Measurements from ENCODE around the gene IQCM. TPM values are rescaled to one million over a fixed set of nuclear protein-coding genes. Genes with fewer than 3 reads are reported as not detected.

The IQCM gene
- total RNA-seq, 1 experiment from 2014 or later = 0.11 TPM

GRCh38 chr4:149835280-149835679 lies 19.6 kb upstream of the IQCM start:
- Mint-ChIP-seq H3K9me3 (peaks cover 7% of the 10 kb centered on the region; the same call in 1 of the 2 replicates), H3K36me3 (no peaks in the 10 kb centered on the region), H3K4me1 (peaks cover 12% of the 10 kb centered on the region), H3K4me3 (no peak overlapping the region), H3K27ac (no peak overlapping the region), H3K27me3 (ENCODE audit: low read depth) (no peaks in the 10 kb centered on the region)
- ChIA-PET CTCF (no interaction called here), POLR2A (no interaction called here)
- ATAC-seq (peak; percentile 93), DNase-seq (ENCODE audit: low spot score) (peak; percentile 17)
- TF ChIP-seq NR3C1 (CRISPR knock-in tag; conservative IDR thresholded peaks at IDR 0.05; ENCODE audit: low read depth) (no peak), USF1 (CRISPR knock-in tag; IDR thresholded peaks at IDR 0.05) (peak; percentile 18; the same call in 1 of the 2 replicates)
- TF ChIP-seq, protein P1, sequence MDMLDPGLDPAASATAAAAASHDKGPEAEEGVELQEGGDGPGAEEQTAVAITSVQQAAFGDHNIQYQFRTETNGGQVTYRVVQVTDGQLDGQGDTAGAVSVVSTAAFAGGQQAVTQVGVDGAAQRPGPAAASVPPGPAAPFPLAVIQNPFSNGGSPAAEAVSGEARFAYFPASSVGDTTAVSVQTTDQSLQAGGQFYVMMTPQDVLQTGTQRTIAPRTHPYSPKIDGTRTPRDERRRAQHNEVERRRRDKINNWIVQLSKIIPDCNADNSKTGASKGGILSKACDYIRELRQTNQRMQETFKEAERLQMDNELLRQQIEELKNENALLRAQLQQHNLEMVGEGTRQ (CRISPR knock-in tag; IDR thresholded peaks at IDR 0.05) = peak; percentile 52

DNA sequence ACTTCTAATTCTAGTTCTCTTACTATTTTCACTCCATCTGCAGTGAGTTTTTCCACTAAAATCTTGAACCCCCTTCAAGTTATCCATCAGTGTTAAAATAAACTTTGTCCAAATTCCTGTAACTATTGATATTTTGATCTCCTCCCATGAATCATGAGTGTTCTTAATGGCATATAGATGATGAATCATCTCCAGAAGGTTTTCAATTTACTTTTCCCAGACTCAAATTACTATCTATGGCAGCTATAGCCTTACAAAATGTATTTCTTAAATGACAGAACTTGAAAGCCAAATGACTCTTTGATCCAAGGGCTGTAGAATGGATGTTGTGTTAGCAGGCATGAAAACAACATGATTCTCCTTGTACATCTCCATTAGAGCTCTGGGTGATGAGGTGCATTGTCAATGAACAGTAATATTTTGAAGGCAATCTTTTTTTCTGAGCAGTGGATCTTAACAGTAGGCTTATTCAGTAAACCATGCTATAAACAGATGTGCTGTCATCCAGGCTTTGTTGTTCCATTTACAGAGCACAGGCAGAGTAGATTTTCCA lies 16.1 kb upstream of the IQCM start:
- Mint-ChIP-seq H3K4me3 (no peak overlapping the region), H3K27ac (no peak overlapping the region), H3K27me3 (ENCODE audit: low read depth) (no peaks in the 10 kb centered on the region), H3K36me3 (no peaks in the 10 kb centered on the region), H3K9me3 (peaks cover 7% of the 10 kb centered on the region; the same call in 1 of the 2 replicates), H3K4me1 (peaks cover 19% of the 10 kb centered on the region)
- ChIA-PET POLR2A (no interaction called here), CTCF (interaction anchor here (0.6 kb wide), 1 partner anchor 1135 kb away, joined by 3 read pairs; no protein-coding TSS in a partner anchor)
- no peak for DNase-seq (ENCODE audit: low spot score)
- no peak for TF ChIP-seq TEAD1 (CRISPR knock-in tag; IDR thresholded peaks at IDR 0.05)
- TF ChIP-seq ZBTB21 (CRISPR knock-in tag; IDR thresholded peaks at IDR 0.05; ENCODE audit: borderline replicate concordance) = no peak
- TF ChIP-seq ATF2 (CRISPR knock-in tag; IDR thresholded peaks at IDR 0.05; ENCODE audit: borderline replicate concordance, low read depth) = no peak
- TF ChIP-seq, protein P2, sequence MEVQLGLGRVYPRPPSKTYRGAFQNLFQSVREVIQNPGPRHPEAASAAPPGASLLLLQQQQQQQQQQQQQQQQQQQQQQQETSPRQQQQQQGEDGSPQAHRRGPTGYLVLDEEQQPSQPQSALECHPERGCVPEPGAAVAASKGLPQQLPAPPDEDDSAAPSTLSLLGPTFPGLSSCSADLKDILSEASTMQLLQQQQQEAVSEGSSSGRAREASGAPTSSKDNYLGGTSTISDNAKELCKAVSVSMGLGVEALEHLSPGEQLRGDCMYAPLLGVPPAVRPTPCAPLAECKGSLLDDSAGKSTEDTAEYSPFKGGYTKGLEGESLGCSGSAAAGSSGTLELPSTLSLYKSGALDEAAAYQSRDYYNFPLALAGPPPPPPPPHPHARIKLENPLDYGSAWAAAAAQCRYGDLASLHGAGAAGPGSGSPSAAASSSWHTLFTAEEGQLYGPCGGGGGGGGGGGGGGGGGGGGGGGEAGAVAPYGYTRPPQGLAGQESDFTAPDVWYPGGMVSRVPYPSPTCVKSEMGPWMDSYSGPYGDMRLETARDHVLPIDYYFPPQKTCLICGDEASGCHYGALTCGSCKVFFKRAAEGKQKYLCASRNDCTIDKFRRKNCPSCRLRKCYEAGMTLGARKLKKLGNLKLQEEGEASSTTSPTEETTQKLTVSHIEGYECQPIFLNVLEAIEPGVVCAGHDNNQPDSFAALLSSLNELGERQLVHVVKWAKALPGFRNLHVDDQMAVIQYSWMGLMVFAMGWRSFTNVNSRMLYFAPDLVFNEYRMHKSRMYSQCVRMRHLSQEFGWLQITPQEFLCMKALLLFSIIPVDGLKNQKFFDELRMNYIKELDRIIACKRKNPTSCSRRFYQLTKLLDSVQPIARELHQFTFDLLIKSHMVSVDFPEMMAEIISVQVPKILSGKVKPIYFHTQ (CRISPR knock-in tag; IDR thresholded peaks at IDR 0.05) = no peak
- no peak for TF ChIP-seq IRF2 (CRISPR knock-in tag; IDR thresholded peaks at IDR 0.05; ENCODE audit: borderline replicate concordance, low read depth)
- no peak for TF ChIP-seq ETV6 (CRISPR knock-in tag; IDR thresholded peaks at IDR 0.05)
- no peak for TF ChIP-seq NFYB (CRISPR knock-in tag; conservative IDR thresholded peaks at IDR 0.05; ENCODE audit: low read depth)
- TF ChIP-seq TEAD4 (CRISPR knock-in tag; IDR thresholded peaks at IDR 0.05) = no peak
- TF ChIP-seq NFATC4 (CRISPR knock-in tag; IDR thresholded peaks at IDR 0.05) = no peak
- TF ChIP-seq SP1 (CRISPR knock-in tag; conservative IDR thresholded peaks at IDR 0.05) = no peak
- TF ChIP-seq CBFB (CRISPR knock-in tag; IDR thresholded peaks at IDR 0.05; ENCODE audit: low read depth) = no peak
- no peak for TF ChIP-seq NFE2L1 (CRISPR knock-in tag; IDR thresholded peaks at IDR 0.05)
- TF ChIP-seq SMAD3 (CRISPR knock-in tag; IDR thresholded peaks at IDR 0.05; ENCODE audit: borderline replicate concordance) = no peak
- TF ChIP-seq KAT7 (CRISPR knock-in tag; IDR thresholded peaks at IDR 0.05; ENCODE audit: borderline replicate concordance) = no peak
- no peak for TF ChIP-seq GABPB1 (CRISPR knock-in tag; IDR thresholded peaks at IDR 0.05)
- TF ChIP-seq, protein P3, sequence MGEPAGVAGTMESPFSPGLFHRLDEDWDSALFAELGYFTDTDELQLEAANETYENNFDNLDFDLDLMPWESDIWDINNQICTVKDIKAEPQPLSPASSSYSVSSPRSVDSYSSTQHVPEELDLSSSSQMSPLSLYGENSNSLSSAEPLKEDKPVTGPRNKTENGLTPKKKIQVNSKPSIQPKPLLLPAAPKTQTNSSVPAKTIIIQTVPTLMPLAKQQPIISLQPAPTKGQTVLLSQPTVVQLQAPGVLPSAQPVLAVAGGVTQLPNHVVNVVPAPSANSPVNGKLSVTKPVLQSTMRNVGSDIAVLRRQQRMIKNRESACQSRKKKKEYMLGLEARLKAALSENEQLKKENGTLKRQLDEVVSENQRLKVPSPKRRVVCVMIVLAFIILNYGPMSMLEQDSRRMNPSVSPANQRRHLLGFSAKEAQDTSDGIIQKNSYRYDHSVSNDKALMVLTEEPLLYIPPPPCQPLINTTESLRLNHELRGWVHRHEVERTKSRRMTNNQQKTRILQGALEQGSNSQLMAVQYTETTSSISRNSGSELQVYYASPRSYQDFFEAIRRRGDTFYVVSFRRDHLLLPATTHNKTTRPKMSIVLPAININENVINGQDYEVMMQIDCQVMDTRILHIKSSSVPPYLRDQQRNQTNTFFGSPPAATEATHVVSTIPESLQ (CRISPR knock-in tag; IDR thresholded peaks at IDR 0.05) = no peak
- no peak for TF ChIP-seq IRF1 (CRISPR knock-in tag; IDR thresholded peaks at IDR 0.05)
- TF ChIP-seq, protein P4, sequence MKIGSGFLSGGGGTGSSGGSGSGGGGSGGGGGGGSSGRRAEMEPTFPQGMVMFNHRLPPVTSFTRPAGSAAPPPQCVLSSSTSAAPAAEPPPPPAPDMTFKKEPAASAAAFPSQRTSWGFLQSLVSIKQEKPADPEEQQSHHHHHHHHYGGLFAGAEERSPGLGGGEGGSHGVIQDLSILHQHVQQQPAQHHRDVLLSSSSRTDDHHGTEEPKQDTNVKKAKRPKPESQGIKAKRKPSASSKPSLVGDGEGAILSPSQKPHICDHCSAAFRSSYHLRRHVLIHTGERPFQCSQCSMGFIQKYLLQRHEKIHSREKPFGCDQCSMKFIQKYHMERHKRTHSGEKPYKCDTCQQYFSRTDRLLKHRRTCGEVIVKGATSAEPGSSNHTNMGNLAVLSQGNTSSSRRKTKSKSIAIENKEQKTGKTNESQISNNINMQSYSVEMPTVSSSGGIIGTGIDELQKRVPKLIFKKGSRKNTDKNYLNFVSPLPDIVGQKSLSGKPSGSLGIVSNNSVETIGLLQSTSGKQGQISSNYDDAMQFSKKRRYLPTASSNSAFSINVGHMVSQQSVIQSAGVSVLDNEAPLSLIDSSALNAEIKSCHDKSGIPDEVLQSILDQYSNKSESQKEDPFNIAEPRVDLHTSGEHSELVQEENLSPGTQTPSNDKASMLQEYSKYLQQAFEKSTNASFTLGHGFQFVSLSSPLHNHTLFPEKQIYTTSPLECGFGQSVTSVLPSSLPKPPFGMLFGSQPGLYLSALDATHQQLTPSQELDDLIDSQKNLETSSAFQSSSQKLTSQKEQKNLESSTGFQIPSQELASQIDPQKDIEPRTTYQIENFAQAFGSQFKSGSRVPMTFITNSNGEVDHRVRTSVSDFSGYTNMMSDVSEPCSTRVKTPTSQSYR (CRISPR knock-in tag; IDR thresholded peaks at IDR 0.05) = no peak
- TF ChIP-seq, protein P5, sequence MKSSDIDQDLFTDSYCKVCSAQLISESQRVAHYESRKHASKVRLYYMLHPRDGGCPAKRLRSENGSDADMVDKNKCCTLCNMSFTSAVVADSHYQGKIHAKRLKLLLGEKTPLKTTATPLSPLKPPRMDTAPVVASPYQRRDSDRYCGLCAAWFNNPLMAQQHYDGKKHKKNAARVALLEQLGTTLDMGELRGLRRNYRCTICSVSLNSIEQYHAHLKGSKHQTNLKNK (CRISPR knock-in tag; IDR thresholded peaks at IDR 0.05) = no peak
- no peak for ATAC-seq
